GM19372 (cell line): ENCODE results near the gene KIF20A.
A peak's percentile ranks its signal among the peaks of the same experiment; 100 is the strongest.
"Not testable (repeated sequence)": the region's sequence is repeated elsewhere in the genome, so short reads cannot be mapped to it uniquely, and the experiment has no call there.

Source experiments
- ATAC-seq: cut with Tn5 transposase; IDR thresholded peaks from one replicate; pipeline ENCODE4 v1.9.1; 2021; ENCODE audit warnings: mild to moderate bottlenecking, low read depth, moderate library complexity; ENCODE audit not compliant: unreplicated experiment

KIF20A gene

DNA sequence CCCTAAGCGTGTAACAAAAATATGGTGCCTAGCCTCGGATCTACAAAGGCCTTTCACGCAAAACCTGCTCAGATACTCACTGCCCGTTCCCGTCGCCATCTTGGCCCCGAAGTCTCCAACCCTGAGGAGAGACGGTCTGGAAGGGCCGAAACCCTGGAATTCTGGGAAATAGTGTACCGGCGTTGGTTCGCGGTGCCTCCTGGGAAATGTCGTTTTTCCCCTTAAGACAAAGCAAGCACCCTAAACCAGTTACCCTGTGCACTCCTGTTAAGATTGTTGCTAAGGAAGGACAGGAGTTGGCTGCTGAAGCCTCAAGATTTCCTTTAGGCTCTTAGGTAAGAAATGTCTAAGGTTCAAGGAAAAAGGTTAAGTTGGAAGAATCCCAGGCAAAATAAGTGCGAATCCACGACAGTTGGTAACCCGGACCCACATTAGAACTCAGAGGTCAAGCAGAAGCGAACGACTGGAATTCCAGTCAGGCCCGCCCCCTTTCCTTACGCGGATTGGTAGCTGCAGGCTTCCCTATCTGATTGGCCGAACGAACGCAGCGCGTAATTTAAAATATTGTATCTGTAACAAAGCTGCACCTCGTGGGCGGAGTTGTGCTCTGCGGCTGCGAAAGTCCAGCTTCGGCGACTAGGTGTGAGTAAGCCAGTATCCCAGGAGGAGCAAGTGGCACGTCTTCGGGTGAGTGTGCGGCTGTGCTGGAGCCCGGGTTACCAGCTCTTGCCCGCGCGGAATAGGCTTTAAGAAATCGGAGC, at the start of gene KIF20A, which contains the start of gene BRD8:
TSS of gene KIF20A (plus strand) at position 597 of the 761 bp plus-strand sequence. CDS start 569 bp downstream, outside the sequence.
TSS of gene BRD8 (minus strand) at position 115 of the 761 bp plus-strand sequence. CDS start at position 99, 16 bp downstream.
- ATAC-seq = peak; percentile 73

DNA sequence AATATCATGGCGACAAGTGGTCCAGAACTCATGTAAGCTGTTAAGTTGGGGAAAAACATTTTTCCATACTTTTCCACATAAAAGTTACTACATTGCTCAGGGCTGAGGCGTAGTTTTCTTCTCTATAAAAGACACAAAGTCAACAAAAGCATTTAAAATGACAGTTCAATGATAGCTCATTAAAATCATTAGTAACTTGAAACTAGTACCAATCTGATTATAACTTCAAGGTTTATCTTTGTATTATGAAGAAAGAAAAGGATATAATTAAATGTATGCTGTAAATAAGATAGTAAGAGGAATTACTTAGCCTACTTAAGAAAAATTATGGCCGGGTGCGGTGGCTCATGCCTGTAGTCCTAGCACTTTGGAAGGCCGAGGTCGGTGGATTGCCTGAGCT, 49.6 kb upstream of the KIF20A start:
- no peak for ATAC-seq

DNA sequence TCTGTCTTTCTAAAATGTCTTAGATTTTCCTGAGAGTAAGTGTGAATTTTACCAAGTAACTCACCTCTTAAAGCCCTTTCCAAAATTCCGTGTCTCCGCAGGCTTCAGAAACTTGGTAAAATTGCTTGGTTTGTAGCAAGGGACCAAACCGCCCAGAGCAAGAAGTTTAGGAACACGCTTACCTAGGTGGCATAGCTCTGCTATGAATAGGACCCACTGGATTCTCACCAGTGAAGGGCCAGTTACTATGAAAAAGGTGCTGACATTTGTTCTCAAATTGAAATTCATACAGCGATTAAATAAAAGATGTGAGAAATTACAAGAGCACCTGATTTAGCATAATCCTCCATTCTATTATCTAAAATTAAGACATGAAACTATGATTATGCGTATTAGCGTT, 46.4 kb upstream of the KIF20A start:
- ATAC-seq = no peak

DNA sequence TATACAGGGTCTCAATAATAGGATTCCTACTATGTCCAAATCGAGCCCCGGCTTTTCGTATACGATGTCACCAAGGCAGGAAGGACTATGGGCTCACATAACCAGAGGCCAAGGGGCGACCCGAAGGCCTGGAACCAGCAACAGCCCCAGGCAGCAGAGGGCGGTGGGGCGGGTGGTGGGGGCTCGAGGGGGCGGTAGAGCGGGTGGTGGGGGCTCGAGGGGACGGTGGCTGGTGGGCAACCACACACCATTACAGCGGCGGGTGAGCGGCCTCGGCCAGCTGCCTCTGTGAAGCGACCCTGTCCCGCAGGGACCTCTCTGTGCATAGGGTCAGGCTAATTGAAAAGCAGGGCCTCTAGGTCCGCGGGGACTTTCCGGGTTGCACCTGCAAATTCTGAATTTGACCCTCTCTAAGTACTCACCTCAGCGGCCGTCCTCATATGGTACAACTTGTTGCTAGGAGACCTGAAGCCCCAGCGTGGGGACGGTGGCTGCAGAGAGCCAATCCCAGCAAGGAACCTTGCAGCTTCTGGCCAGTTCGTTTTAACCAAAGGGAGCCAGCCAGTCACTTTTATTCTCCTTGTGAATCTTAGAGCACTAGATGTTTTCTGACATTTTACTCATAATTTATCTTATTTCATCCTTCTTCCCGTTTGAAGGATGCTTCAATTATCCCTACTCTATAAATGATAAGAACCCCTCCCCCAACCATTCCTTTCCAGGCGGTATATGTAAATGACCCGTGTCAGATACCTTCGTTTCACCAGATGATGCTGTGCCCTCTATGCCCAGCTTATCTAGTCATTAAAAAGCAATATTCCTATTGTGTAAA, 39.7 kb upstream of the KIF20A start, which contains the start of gene NME5:
TSS of gene NME5 (minus strand) at position 480 of the 832 bp plus-strand sequence. CDS start 648 bp downstream, outside the sequence.
- ATAC-seq = no peak

DNA sequence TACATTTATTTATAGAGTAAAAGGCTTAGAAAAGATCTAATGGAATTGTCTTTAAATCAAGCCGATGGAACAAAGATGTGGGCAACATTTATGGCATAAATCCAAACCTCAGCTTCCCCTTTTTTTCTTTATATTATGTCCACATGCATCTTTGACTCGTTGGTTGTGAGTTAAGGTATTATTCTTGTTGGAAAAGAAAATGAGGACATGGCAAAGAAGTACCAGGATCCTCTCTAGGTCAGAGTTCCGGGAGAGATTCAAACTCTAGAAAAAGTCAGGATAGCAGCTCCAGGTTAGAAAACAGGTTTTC, 39.2 kb upstream of the KIF20A start:
- ATAC-seq = no peak

DNA sequence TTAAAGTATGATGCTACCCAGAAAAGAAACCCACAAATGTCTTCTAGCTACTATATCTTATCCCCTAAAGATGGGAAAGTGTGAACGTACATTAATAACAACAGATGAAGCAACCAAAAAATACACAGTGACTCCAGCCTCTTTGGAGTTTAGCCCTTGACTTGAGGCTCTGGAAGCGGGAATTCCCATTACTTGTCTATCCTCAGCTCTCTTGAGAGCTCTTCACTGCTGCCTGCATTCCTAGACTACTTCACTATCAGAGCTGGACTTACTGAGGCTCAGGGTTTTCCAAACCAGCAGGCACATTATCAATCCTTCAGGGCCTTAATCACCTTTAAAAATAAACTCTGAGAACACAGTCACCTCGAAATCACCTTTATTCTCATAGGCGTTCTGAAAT, 38.6 kb upstream of the KIF20A start:
- no peak for ATAC-seq

DNA sequence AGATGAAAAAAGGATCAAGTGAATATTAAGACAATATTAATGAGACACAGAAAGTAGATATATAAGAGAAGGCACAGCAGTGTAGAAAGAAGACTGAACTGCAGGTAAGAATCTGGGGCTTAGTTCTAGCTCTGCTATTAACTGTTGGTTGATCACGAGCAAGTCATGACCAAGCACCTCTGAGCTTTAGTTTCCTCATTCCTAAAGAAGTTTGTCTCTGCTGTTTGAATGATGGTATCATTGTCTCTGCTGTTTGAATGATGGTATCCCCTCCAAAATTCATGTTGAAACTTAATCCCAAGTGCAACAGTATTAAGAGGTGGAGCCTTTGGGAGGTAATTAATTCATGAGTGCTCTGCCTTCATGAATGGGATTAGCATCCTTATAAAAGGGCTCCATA, 37.2 kb upstream of the KIF20A start:
- no peak for ATAC-seq

DNA sequence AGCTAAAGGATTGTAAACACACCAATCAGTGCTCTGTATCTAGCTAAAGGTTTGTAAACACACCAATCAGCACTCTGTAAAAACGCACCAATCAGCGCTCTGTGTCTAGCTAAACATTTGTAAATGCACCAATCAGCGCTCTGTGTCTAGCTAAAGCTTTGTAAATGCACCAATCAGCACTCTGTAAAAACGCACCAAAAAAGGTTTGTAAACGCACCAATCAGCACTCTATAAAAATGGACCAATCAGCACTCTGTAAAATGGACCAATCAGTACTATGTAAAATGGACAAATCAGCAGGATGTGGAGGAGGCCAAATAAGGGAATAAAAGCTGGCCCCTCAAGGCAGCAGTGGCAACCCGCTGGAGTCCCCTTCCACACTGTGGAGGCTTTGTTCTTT, 35.3 kb upstream of the KIF20A start:
- not testable (repeated sequence) for ATAC-seq

DNA sequence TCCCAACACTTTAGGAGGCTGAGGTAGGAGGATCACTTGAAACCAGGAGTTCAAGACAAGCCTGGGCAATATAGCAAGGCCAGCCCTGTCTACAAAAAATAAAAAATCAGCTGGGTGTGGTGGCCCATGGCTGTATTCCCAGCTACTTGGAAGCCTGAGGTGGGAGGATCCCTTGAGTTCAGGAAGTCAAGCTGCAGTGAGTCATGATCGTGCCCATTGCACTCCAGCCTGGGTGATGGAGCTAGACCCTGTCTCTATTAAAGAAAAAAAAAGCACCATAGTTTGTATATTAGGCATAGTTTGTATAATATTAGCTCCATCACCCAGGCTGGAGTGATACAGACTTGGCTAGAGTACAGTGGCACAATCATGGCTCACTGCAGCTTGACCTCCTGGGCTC, 30.1 kb upstream of the KIF20A start:
- no peak for ATAC-seq

DNA sequence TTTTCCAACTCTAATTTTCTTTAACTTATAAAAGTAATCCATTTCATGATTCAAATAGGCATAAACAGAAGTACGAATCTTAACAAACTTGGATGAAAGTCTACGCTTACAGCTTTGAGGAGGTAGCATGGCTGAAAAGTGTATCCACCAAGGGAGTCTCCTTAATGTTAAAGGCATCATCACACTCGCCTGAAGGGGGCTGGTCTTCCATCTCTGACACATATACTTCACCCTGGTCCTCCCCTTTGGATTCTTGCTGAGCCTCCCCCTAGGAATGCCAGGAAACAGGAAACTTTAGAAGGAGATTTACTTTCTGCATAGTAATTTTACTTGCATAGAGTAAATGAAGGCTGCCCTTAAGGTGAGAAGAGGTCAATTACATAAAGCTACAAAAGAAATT, 29.4 kb upstream of the KIF20A start:
- ATAC-seq = no peak

DNA sequence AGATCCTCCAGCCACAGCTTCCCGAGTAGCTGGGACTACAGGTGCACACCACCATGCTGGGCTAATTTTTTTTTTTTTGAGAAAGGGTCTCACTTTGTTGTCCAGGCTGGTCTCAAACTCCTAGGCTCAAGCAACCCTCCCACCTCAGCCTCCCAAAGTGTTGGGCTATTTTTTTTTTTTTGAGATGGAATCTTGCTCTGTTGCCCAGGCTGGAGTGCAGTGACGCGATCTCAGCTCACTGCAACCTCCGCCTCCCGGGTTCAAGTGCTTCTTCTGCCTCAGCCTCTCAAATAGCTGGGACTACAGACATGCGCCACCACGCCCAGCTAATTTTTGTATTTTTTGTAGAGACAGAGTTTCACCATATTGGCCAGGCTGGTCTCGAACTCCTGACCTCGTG, 22.9 kb upstream of the KIF20A start:
- not testable (repeated sequence) for ATAC-seq

DNA sequence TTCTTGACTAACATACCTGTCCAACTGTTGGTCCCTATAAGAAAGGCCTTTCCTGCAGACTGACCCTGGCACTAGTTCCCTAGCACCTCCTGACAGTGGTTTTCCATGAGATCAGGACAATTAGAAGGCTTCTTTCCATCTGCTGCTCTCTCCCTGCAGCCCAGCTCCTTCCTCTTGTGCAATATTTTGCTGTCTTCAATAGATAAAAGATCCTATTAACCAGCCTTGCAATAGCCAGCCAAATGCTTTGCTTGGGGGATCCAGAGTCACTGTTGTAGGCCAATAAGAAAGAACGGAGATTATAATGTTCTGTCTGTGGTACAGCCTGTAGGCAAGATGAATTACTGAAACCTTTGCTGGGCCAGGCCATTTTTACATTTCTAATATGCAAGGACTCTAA, 21.3 kb upstream of the KIF20A start:
- no peak for ATAC-seq

DNA sequence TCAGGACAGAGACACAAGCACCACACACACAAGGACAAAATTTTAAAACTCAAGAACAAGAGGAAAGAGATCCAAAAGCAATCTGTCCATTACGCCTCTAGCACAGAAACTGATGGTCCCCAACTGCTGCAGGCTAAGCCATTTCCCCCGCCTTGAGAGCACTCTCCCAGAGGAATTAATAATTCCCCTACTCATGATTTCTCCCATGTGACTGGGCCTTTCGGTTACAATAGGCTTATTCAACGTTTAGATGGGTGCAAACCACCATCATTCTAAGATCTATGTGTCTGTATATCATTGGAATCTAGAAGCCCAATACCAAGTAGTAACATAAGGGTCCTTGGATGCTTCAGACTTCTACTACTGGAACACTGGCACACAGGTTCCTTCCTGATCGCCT, 19.2 kb upstream of the KIF20A start:
- no peak for ATAC-seq

DNA sequence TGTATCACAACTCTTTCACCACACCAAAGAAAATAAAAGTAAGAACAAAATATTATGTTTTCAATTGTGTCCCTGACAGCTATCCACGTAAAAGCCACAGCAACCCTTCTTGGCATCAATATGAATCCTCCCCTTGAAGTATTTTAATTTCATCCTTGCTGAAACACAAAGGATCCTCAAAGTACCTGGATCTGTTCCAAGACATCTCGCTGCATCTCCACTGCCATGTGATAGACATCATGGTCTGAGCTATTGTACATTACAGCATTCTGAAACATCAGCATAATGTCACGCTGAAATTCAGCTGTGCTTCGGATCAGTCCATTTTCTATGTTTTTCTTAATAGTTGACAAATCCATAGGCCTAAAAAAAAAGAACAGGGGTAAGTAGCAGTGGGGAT, 18.2 kb upstream of the KIF20A start:
- ATAC-seq = no peak

DNA sequence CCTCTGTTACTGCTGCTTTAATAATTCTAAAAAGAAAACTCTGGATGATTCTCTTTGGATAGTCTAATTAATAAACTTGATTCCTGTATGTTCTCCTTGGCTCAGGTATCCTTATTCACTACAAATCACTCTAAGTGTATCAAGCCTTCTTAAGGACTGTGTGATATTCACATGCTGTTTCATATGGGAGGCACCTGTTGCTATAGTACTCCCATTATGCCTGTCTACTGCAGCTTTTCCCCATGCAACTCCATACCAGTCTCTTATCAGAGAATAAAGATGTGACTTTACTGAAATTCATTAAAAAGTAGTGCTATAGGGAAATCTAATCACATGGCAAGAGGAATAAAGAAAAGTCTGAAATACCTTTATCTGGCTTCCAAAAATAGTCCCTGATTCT, 15.2 kb upstream of the KIF20A start:
- no peak for ATAC-seq

DNA sequence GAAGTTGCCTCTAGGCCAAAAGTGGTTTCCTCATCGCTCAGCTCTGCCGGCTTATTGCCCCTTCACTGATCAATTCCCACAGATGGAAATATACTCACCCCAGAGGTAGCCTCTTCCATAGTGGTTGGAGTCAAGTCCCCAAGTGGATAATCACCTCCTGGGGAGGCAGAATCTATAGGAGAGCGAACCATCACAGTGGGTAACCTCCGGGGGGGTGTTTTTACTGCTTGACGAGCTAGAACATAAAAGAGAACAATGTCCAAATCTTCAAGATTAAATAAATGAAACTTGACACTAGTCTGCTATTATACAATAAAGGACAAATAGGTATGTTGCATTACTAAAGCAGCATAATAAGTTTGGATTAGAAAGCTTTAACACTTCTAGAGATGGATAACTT, 9.8 kb upstream of the KIF20A start:
- ATAC-seq = no peak

DNA sequence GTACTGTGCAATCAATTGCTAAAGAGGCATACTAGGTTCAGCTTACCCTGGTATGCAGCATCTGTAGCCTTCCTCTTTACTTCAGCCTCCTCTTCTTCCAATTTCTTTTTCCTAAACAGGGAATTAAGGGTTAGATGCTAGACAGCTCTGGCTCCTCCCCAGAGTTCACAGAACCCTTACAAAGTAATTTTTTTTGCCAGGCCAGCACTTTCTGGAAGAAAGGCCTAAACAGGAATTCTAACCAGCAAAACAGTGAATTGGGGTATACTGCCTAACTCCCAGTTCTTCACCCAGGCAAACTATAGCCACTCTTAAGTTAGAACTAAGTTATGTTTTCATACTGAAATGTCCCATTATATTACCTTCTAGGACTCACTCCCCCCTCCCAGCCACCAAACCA, 8.6 kb upstream of the KIF20A start:
- no peak for ATAC-seq

DNA sequence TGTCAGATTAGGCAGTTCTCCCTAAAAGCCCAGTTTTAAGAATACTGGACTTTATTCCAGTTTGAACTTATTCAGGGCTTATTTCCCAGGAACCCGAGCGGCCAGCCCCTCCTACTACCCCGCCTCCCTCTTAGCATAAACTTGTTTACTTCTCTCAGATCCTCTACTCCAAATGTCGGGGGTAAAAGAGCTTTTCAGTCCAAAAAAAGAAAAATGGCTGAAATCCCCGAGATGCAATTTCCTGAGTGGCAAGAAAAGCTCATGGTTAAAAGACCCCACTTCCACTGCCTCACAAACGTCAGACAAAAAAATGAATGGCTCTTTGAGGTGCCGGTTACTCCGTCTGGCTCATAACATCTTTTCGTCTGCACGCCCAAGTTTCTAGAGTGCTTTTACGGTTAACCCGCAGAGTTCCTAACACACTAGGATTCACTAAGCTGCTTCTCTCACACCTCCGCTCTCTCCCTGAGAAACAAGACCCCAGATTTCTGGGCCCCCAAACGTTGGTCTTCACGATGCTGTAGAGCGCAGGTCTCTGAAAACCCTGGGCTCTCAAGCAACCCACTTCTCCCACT, 884 bp upstream of the KIF20A start:
- no peak for ATAC-seq

DNA sequence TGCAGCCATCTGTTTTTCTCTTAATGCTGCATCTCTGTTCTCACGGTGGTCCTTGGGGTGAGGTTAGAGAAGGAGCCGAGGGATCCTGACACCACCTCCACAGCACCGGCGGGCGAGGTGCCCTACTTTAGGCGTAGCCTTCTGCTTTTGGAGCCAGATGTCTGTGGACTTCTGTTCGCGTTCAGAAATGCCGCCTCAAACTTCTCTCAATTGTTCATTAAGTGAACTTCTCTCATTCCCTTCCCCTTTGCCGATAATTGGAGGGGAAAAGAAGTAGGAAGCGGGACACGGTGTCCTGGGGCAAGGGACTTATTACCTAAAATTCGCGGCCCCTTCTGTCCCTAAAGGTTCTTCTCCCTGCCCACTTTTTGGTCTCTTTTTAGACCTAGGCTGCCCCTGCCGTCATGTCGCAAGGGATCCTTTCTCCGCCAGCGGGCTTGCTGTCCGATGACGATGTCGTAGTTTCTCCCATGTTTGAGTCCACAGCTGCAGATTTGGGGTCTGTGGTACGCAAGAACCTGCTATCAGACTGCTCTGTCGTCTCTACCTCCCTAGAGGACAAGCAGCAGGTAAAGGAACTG, 455 bp downstream of the KIF20A start:
- ATAC-seq = no peak

DNA sequence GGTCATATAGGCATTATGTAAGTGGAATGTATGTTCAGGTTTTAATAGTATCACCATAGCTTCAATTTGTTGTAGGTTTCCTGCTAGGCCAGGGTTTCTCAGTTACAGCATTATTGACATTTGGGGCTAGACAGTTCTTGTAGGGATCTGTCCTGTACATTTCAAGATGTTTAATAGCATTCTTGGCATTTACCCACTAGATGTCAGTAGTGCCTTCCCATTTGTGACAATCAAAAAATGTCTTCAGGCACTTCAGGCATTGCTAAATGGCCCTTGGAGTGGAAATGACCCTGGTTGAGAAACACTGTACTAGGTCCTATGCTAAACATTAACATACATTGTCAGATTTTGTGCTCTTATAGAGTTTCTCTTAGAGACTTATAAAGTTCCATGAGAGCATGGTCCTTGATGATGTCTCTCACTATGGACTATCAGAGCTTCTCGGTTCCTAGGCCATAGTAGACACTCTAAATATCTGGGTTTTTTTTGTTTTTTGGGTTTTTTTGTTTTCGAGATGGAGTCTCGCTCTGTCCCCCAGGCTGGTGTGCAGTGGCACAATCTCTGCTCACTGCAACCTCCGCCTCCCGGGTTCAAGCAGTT, 1.4 kb downstream of the KIF20A start:
- no peak for ATAC-seq

DNA sequence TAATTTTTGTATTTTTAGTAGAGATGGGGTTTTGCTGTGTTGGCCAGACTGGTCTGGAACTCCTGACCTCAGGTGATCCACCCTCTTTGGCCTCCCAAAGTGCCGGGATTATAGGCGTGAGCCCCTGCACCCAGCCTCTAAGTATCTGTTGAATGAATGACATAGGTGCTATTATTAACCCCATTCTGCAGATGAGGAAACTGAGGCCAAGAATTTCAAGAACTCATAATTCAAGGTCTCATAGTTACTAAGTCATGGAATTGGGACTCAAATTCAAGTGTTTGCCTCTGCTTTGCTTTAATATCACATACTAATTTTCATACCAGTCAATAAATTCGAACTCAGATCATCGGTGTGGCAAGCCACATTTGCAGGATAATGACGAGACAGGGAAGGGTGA, 1.9 kb downstream of the KIF20A start:
- ATAC-seq = no peak
